HG03097 (cell line): Measurements from ENCODE around the gene AIRE.
"Not testable (repeated sequence)": the region's sequence is repeated elsewhere in the genome, so short reads cannot be mapped to it uniquely, and the experiment has no call there.

Experiments
- ATAC-seq: cut with Tn5 transposase; IDR thresholded peaks from one replicate; pipeline ENCODE4 v1.9.1; 2021; ENCODE audit not compliant: unreplicated experiment, low FRiP score

The AIRE gene

DNA sequence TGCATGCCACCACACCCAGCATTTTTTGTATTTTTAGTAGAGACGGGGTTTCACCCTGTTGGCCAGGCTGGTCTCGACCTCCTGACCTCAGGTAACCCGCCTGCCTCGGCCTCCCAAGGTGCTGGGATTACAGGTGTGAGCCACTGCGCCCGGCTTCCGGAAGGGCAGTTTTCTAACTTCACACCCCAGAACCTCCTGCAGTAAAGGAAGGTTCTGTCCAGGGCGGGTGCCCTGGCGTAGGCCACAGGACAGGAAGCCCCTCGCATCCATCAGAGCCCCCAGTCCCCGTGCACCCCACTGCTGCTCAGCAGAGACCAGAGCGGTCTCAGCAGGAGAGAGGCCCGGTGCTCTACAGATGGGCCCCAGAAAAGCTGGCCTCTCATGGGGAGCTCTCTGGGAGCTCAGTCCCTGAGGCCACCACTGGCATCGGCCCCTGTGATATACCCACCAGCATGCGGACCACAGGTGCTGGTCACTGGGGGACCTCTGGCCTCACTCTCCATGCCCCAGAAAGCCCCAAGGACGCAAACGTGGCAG is 19.9 kb upstream of the AIRE start:
- no peak for ATAC-seq

DNA sequence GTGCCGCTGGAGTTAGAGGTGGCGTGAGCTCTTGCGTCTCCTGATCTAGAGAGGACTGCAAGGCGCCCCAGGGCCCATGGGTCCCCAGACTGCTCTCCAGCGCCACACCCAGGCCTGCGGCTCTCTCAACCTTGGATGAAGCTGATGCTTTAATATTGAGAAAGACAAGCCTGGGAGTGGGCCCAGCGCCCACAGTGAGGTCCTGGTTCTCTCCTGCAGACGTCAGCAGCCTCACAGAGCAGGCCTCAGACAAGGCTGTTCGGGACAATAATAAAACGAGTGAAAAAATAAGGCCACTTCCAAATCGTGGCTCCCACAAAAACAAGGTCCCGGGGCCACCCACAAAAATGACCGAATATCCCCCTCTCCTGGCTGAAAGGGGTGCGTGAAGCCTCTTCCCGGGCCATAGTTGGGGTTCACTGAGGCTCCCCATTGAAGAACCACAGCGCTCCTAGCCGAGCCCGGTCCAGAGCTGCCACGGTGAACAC is 18.0 kb upstream of the AIRE start:
- no peak for ATAC-seq

DNA sequence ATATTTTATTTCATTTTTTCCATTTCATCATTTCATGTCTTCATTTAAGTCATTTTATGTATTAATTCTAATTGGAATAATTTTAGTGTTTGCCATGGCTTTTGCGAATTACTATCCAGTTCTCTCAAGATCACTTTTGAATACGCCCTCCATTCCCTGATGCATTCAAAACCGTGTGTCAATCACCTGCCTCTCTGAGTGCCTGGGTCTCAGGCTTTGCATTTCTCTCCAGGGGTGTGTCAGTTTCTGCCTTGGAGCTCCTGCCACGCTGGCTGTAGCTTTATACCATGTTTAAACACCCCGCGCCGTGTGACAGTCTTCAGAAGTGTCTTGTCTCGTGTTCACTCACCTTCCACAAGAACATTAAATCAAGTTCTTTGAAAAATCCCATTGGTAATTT is 16.6 kb upstream of the AIRE start:
- no peak for ATAC-seq

DNA sequence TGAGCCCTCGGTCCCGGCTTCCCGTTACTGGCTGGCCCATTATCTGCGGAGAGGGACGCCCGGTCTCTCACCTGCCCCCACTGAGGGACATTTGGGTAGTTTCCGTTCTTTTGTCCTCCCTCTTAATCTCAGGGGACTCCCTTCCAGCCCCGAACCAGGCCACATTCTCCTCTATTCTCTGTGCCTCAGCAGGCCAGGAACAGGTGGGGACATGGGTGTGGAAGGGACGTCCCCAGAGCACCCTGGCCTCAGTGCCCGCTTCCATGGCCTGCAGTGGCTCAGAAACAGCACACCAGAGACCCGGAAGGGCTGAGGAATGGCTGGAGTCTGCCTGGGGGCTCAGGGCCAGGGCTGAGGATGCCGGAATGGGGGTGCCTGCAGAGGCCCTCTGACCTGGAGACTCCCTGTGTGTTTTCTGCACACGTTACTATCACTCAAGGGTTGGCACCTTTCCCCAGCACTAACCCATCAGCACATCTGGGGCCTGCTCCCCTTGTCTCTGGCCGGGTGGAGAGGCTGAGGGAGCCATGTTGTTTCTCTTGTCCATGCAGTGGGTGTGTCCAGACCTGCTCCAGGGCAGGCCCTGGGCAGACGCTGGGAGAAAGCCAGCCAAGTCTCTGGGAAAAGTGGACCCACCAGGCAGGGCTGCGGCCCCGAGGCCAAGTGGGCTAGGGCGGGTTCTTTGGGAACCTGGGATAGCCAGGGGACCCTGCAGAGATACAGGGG is 14.0 kb upstream of the AIRE start:
- ATAC-seq: no peak

DNA sequence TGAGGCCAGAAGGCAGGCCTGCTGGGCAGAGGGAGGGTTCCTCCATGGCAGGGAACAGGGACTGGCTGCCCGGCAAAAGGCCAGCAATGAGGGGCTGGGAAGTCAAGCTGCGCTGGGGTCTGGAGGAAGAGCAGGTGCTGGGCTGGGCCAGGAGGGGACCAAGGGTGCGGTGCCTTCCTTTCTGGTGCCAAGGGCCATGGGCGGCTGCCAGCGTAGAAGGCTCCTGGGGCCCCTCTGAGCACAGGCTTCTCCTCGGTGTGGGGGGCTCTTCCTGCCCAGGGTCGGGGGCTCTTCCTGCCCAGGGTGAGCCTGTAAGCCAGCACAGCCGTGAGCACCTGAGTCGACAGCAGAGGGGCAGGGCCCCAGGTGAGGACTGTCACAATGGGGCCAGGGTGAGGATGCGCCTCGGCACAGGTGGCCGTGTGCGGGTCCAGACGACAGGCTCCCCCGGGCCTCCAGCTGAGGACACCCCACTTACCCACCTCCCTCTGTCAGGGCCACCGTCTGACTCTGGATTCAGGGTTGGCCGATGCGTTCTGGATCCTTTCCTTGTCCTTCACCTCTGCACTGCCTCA is 13.3 kb upstream of the AIRE start:
- no peak for ATAC-seq

DNA sequence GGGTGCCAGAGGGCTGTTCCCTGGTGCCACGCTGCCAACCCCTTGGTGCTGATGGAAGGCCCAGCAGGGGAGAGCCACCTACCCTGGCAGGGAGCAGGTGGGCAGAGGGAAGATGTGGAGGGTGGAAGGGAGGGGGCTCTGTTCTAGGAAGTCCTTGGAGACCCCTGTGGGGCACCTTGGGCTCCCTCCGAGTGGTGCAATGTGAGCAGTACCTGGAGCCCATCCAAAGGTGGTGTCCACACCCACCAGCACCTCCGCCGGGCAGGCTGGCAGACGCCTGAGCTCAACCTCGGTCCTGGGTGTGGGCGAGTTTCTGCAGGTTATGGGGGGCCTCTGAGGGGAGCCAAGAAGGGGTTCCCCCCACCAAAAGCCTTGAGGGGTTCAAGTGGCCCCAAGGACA is 12.6 kb upstream of the AIRE start:
- no peak for ATAC-seq

DNA sequence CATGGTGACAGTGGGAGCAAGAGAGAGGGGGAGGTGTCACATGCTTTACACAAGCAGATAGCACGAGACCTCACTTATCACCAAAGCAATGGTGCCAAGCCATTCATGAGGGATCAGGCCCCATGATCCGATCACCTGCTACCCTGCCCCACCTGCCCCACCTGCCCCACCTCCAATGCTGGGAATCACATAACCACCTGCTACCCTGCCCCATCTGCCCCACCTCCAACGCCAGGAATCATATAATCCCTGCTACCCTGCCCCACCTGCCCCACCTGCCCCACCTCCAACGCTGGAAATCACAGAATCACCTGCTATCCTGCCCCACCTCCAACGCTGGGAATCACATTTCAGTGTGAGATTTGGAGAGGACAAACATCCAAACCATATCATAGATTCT is 10.6 kb upstream of the AIRE start:
- no peak for ATAC-seq

DNA sequence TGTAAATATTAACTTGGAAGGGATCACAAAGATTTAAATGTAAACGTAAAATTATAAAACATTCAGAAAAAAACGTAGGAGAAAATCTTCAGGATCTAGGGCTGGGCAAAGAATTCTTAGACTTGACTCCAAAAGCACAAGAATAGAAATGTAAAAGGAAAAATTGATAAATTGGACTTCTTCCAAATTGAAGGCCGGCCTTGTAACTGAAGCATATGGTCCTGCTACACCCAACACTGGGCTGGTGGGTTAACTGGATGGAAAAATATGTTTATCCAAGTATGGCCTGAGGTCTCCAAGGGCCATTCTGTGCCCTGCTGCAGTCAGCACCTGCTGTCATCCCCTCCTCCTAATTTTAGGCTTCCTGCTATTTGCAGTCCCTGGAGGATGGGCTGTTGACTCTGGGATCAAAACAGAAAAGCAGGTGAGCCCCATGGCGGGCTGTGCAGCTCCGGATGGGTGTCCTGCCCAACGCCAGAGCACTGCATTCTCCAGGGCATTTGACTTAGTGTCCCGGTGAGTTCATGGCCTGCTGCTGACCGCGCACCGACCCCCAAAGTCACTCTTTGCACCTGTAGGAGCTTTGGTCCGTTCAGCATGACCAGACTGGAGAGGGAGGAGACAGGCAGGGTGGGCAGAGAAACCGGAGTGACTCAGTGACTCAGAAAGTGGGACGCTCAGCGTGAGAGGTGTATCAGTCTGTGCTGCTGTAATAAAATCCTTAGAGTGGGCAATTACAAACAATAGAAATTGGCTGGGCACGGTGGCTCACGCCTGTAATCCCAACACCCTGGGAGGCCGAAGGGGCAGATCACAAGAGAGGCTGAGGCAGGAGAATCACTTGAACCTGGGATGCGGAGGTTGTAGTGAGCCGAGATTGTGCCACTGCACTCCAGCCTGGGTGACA is 6.1 kb upstream of the AIRE start:
- ATAC-seq: no peak

DNA sequence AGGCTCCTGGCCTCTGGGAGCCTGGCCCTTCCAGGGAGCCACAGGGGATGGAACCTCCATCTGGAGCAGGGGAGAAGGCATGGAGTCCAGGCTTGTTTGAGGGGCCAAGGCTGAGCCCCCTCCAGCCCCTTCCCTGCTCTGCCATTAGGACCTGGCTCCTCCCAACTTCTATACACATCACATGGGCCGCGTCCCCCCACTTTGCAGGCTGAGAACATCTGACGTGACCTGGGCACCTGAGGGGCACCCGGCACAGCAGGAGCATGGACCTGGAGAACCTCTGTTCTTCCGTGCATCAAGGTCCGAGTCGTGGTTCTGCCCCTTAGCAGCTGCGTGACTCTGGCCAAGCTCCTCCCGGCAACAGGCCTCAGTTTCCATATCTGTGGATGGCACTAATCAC is 3.9 kb upstream of the AIRE start:
- no peak for ATAC-seq

DNA sequence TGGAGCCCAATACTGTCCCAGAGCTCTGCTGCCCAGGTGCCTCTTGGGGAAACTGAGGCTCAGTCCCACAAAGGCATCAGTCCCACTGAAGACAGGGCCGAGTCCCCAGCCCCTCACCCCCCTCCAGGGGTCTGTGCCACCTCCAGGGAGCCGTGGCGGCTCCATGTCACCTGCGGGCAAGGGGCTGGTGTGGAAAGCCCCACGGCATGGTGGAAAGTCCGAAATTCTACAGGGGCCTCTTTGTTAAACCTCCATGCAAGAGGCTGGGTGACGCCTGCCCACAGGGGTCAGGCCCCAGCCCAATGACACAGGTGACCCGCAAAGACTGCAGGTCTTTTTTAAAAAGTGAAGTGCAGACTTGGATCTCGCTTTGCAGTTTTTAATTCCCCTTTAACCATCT is 3.3 kb upstream of the AIRE start:
- no peak for ATAC-seq

DNA sequence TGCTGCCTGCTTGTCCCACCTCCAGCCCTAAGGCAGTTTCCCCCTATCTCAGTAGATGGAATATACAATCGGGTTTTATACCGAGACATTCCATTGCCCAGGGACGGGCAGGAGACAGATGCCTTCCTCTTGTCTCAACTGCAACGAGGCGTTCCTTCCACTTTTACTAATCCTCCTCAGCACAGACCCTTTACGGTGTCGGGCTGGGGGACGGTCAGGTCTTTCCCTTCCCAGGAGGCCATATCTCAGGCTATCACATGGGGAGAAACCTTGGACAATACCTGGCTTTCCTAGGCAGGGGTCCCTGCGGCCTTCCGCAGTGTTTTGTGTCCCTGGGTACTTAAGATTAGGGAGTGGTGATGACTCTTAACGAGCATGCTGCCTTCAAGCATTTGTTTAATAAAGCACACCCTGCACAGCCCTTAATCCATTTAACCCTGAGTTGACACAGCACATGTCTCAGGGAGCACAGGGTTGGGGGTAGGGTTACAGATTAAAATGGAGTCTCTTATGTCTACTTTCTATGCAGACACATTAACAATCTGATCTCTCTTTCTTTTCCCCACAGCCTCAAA is 2.4 kb upstream of the AIRE start:
- not testable (repeated sequence) for ATAC-seq

DNA sequence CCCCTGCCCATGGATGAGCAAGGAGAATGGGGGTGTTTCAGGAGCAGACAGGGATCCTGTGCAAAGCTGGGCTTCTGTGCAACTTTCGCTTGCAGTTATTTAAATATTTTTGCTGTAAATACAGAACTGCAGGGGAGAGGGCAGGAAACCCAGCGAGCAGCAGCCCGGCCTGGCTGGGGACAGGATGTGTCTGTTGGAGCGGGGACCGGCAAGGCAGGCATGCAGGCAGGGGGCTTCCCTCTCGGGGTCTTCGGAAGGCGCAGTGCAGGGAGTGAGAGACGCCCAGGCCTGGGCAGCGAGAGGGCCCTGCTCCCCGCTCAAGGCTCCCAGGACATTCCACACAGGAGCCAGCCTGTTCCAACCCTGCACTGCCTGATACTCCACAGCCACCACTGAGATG is 1.7 kb upstream of the AIRE start:
- no peak for ATAC-seq

DNA sequence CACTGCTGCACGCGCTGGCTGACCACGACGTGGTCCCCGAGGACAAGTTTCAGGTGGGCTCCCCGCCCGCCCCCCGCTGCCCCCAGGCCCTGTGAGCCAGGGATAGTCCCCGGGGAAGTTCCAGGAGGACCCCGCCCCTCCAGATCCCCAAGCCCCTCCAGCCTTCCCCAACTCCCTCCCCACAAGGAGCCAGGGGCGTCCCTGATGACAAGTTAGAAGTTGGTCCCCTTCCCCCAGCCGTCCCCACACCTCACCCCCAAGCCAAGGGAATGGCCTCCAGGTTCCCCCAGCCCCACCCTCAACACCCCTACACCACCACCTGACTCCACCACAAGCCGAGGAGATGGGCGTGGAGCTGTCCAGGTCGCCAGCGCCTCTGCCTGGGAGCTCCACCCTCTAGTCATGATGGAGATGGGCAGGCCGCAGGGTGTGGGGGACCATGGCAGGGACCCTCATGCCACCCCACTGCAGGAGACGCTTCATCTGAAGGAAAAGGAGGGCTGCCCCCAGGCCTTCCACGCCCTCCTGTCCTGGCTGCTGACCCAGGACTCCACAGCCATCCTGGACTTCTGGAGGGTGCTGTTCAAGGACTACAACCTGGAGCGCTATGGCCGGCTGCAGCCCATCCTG is 525 bp downstream of the AIRE start:
- ATAC-seq: no peak

DNA sequence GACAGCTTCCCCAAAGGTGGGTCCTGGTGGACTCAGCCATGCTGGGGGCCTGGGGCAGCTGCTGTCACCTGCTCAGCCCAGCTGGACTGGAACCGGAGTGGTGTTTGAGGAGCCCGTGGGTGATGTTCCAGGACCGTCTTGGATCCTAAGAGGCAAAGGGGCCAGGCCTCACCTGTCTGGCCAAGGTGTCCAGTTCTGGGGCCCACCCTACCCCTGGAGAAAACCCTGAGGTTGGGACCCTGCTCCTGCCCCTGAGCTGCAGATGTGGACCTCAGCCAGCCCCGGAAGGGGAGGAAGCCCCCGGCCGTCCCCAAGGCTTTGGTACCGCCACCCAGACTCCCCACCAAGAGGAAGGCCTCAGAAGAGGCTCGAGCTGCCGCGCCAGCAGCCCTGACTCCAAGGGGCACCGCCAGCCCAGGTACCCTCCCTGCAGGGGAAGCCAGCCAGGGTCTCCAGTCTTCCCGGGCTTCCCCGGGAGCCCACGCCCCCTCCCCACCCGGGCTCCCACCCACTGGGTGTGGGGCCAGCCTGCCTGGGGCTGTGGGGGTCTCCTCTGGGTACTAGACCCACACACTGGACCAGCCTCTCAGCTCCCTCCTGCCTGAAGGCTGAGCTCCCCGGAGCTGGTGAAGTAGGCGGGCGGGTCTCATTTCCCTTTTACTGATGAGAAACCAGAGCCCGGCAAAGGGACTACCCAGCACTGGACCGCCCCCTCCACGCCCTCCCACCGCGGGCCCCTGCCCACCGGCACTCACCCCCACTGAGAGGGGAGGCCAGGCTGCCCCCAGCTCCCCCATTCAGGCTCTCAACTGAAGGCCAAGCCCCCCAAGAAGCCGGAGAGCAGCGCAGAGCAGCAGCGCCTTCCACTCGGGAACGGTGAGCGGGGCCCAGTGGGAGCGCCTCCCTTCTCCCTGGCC is 1.3 kb downstream of the AIRE start:
- no peak for ATAC-seq

DNA sequence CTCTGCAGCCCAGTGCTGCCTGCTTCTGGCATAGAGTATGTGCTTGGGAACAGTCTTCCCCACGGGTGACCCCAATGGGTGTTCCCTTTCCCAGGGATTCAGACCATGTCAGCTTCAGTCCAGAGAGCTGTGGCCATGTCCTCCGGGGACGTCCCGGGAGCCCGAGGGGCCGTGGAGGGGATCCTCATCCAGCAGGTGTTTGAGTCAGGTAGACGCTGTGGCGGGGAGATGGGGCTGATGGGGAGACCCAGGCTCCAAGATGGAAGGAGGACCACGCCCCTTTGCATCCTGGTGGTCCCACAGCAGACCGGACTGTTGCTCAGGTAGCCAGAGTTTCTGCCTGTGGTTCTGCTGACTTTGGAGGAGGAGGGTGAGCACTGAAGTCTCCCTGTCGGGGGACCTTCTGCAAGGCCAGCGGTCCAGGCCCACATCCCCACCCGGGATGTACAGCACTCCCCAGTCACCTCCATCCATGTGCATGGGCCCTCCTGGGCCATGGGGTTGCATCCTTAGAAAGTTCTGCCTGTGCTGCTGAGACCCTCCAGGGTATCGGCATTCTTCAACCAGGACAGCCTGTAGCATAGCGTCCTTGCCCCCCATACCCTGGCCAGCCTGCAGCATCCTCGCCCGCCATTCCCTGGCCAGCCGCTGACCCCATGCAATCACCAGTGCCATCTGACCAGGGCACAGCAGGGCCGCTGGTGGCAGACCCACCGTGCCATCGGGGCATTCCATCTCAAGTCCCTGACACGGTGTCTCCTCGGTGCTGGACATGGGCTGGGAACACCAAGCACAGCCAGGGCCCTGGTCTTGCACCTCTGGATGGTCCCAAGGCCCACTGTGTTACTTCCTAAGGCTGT is 2.8 kb downstream of the AIRE start:
- ATAC-seq: no peak

DNA sequence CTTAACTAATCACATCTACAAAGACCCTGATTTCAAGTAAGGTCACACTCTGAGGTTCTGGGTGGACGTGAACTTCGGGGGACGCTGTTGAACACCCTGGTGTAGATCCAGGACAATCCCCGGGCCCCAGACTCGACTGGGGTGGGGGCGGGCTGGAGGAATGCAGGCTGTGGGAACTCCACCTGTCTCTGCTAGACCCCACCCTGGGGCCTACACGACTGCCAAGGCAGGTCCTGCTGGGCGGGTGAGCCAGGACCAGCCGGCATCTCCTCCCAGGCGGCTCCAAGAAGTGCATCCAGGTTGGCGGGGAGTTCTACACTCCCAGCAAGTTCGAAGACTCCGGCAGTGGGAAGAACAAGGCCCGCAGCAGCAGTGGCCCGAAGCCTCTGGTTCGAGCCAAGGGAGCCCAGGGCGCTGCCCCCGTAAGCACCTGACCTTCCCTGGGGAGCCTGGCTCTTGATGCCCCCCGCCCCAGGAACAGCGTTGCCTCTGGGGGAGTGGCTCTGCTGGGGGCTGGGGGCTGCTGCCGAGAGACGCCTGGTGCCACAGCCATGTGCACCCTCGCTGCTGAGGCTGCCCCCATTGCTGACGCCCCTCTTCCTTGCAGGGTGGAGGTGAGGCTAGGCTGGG is 3.8 kb downstream of the AIRE start:
- ATAC-seq: no peak

DNA sequence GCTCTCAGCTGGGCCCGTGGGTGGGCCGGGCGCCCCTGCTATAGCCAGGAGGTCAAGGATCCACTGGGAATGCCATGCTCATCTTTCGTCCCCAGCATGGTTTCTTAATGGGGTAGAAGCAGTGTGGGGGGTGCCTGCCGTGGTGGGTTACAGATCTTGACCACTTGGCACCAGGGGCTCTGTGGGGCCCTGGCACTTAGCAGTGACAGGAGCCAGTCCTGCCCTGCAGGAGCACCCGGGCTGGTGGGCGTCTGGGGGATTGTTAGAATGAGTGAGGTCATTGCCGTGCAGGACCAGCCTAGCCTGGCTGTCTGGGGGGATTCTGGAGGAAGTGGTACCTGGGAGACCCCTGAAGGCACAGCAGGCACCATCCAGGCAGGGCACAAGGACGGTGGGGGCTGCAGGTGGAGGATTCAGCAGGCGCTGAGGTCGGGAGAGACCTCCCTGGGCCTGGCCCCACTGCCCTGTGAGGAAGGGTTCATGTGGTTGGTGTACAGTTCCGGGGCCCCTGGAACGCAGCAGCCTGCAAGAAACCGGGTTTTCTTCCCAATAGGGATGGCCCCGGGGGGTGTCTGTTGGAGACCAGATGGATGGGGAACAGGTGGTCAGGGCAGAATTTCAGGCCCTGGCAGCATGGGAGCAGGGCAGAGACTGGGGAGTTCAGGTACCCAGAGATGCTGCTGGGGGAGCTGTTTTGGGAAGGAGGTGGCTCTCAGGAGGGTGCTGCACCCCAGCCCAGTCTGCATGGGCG is 4.8 kb downstream of the AIRE start:
- ATAC-seq: no peak
